ENCODE data around the gene GTF2E1.

The GTF2E1 gene

DNA sequence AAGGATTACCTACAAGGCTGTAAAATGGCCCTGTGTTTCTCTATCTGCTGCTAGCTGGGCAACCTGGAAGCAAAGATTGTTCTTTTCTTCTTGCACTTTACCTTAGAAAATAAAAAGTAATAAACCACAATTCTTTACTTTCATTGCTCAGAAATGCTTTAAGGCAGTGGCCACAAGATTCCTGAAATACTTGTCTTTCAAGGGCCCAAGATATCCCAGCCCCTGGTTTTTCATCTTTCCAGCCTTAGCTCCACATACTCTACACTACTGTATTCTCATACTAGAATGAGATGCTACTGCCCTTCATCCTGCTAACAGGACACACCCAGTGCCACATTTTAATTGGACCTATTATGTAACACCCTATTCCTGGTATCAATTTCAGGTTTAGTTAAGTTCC lies 78.9 kb downstream of the GTF2E1 start:
- no peak for TF ChIP-seq CTCF (IDR thresholded peaks at IDR 0.05)

DNA sequence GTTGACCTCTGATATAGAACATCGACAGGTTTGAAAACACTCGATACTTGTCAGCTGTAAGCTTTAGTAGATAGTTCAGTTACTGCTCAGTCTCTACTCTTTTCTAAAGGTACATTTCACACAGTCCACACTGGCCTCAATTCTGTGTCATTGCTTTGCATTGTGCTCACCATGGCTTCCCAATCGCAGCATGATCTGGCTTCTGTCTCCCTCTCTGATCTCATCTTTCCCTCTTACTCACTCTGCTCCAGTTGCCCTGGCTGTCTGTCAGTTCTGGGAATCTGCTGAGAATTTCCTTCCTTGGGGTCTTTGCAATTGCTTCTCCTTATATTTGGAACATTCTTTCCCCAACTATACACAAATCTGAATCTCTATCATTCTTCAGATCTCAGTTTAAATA lies 80.6 kb downstream of the GTF2E1 start:
- TF ChIP-seq CTCF (IDR thresholded peaks at IDR 0.05) = no peak

GRCh38 chr3:120824613-120825012 lies 82.1 kb downstream of the GTF2E1 start:
- TF ChIP-seq CTCF (IDR thresholded peaks at IDR 0.05) = no peak

DNA sequence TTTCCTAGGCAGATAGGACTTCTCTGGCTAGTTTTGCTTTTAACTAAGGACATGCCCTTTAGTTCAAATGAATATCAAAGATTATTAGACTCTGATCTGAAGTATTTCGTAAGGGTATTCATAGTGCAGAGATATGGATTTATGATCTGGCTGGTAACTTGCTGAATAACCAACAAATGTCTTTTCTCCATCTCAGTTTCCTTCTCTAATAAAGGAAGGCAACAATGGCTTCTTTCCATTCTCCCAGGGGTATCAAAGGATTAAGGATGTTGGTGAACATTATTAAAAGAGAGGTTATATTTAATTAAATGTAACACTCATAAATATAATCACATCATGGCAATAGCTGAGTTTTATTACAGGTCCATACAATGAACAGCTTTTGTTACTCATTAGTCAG lies 86.3 kb downstream of the GTF2E1 start:
- TF ChIP-seq CTCF (IDR thresholded peaks at IDR 0.05) = no peak

- no peak for TF ChIP-seq CTCF (IDR thresholded peaks at IDR 0.05)
Observed at GRCh38 chr3:120831066-120831465, 88.5 kb downstream of the GTF2E1 start.
